ENCODE results near the gene SLC37A1. TPM values are rescaled to one million over a fixed set of nuclear protein-coding genes. Genes with fewer than 3 reads are reported as not detected.

Gene SLC37A1
- total RNA-seq, 1 experiment from 2014 or later = 15.0 TPM

DNA sequence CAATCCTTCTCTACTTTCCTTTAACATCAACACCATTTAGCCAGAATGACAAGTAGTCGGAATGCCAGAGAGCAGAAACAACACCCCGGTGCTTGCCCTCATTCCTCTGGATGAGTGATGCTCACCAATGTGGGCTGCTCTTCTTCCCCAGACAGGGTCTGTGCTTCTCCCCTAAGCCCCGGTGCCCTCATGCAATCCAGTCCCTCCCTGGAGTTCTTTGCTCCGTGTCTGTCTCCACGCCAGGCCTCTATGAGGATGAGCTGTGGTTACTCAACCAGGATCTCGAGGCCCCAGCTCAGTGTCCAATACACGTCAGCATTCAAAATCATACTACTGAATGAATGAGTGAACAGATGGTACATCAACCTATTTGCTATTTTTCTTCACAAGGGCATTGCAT is 110.0 kb downstream of the SLC37A1 start:
- Histone ChIP-seq H2AFZ (ENCODE audit: low read depth, low read length, poor library complexity, severe bottlenecking) (no peak overlapping the region), H3K4me3 (replicated peaks in 1 of 2; ENCODE audit: low read depth in 1 of 2, low read length in 2 of 2) (no peak overlapping the region), H3K9me2 (ENCODE audit: insufficient read depth) (no peaks in the 10 kb centered on the region), H3K9me3 (ENCODE audit: control insufficient read depth in 1 of 2, insufficient read depth in 1 of 2, low read depth in 1 of 2, low read length in 2 of 2) (no peaks in the 10 kb centered on the region), H3K27me3 (ENCODE audit: insufficient read depth, low read length) (no peaks in the 10 kb centered on the region; the same call in 1 of the 2 replicates), H3K9ac (ENCODE audit: low read length) (no peak overlapping the region), H3K36me3 (ENCODE audit: control insufficient read depth in 1 of 2, insufficient read depth in 2 of 2, low read length in 2 of 2) (no peaks in the 10 kb centered on the region), H4K20me1 (ENCODE audit: insufficient read depth) (no peaks in the 10 kb centered on the region), H3K79me2 (ENCODE audit: insufficient read depth, low read length) (no peaks in the 10 kb centered on the region), H3K4me2 (ENCODE audit: low read length) (no peak overlapping the region), H3K4me1 (ENCODE audit: control insufficient read depth in 1 of 2, insufficient read depth in 2 of 2, low read length in 2 of 2) (no peaks in the 10 kb centered on the region), H3K27ac (ENCODE audit: low read depth, low read length) (no peak overlapping the region)
- no TSS peak for BruUV-seq (replicated peaks)
- no peak for ATAC-seq
- TF ChIP-seq EZH2 (IDR thresholded peaks at IDR 0.05) (no peak), FOSL1 (IDR thresholded peaks at IDR 0.05; ENCODE audit: low read depth) (no peak), TCF7L2 (IDR thresholded peaks at IDR 0.05; ENCODE audit: borderline replicate concordance, extremely low read depth, insufficient read depth, insufficient read length) (no peak), EZH2phosphoT487 (IDR thresholded peaks at IDR 0.05; ENCODE audit: borderline replicate concordance) (no peak), SP1 (IDR thresholded peaks at IDR 0.05; ENCODE audit: low read depth) (no peak), EGR1 (IDR thresholded peaks at IDR 0.05; ENCODE audit: low read depth) (no peak), CTCF (IDR thresholded peaks at IDR 0.05 in 2 of 3, conservative IDR thresholded peaks at IDR 0.05 in 1 of 3; ENCODE audit: borderline replicate concordance in 1 of 3, insufficient read depth in 1 of 3, low read depth in 2 of 3, low read length in 2 of 3) (no peak), SRF (IDR thresholded peaks at IDR 0.05; ENCODE audit: low read depth) (no peak), CBX3 (IDR thresholded peaks at IDR 0.05; ENCODE audit: low read depth) (no peak), YY1 (IDR thresholded peaks at IDR 0.05; ENCODE audit: extremely low read depth, insufficient replicate concordance, low read depth, low read length) (no peak), ZNF274 (IDR thresholded peaks at IDR 0.05; ENCODE audit: low read depth, low read length) (no peak), JUND (IDR thresholded peaks at IDR 0.05) (no peak), ELF1 (IDR thresholded peaks at IDR 0.05; ENCODE audit: borderline replicate concordance, low read depth) (no peak)
- TF ChIP-seq, protein P1, sequence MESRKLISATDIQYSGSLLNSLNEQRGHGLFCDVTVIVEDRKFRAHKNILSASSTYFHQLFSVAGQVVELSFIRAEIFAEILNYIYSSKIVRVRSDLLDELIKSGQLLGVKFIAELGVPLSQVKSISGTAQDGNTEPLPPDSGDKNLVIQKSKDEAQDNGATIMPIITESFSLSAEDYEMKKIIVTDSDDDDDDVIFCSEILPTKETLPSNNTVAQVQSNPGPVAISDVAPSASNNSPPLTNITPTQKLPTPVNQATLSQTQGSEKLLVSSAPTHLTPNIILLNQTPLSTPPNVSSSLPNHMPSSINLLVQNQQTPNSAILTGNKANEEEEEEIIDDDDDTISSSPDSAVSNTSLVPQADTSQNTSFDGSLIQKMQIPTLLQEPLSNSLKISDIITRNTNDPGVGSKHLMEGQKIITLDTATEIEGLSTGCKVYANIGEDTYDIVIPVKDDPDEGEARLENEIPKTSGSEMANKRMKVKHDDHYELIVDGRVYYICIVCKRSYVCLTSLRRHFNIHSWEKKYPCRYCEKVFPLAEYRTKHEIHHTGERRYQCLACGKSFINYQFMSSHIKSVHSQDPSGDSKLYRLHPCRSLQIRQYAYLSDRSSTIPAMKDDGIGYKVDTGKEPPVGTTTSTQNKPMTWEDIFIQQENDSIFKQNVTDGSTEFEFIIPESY (IDR thresholded peaks at IDR 0.05; ENCODE audit: extremely low read depth, insufficient replicate concordance, low read length) = no peak
- TF ChIP-seq, protein P2, sequence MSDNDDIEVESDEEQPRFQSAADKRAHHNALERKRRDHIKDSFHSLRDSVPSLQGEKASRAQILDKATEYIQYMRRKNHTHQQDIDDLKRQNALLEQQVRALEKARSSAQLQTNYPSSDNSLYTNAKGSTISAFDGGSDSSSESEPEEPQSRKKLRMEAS (IDR thresholded peaks at IDR 0.05) = no peak
- ChIA-PET CTCF (no interaction called here), POLR2A (no interaction called here), RAD21 (ENCODE audit: low non-redundant PET in 1 of 2, low total read pairs in 2 of 2, uncharacterized antibody in 2 of 2, unreplicated experiment in 2 of 2) (no interaction called here)
- intact Hi-C loops (cut with micrococcal nuclease) = no loop called here
- no peak for DNase-seq (ENCODE audit: low read depth, low spot score)

All from HCT116 (cell line).